Mammary epithelial cell (primary cell): Measurements from ENCODE around the gene NUP153.

Source experiments
- EZH2 ChIP-seq: IDR thresholded peaks from 2 replicates; pipeline ENCODE4 v1.6.1; 2012; ENCODE audit warnings: low read length, inconsistent platforms, borderline replicate concordance
- TF ChIP-seq, protein P1 (sequence below), 2 donors: IDR thresholded peaks in 1 of 2; conservative IDR thresholded peaks in 1 of 2; 2 replicates each; pipeline ENCODE4 v1.5.1; 2011 to 2012; ENCODE audit warnings: inconsistent platforms in 2 of 2, low read length in 2 of 2, mild to moderate bottlenecking in 2 of 2, control low read depth in 1 of 2, low read depth in 1 of 2; ENCODE audit not compliant: insufficient read depth in 1 of 2; ENCODE audit errors: extremely low read depth in 1 of 2

DNA sequence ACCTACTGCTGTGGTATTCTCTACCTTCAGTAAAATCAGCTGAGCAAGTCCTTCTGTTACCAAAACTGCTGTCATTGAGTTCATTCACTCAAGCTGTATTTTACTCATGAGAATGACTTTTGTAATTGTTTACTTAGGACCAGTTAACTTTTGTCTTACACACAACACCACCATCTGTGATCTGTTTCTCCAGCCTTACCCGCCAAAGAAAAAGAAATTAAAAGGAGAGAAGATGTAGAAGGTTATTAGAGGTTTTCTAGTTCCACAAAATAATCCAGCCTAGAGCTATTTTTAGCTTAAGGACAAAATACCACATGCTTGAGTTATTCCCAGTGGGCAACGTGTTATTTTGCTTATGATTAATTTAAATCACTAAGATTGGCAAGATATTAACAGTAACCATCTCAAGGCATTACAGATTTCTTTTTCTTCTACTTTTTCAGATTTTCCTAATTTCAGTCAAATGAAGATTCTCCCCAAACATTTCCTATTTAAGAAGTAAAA lies 68.5 kb downstream of the NUP153 start:
- no peak for TF ChIP-seq EZH2
- TF ChIP-seq, protein P1, sequence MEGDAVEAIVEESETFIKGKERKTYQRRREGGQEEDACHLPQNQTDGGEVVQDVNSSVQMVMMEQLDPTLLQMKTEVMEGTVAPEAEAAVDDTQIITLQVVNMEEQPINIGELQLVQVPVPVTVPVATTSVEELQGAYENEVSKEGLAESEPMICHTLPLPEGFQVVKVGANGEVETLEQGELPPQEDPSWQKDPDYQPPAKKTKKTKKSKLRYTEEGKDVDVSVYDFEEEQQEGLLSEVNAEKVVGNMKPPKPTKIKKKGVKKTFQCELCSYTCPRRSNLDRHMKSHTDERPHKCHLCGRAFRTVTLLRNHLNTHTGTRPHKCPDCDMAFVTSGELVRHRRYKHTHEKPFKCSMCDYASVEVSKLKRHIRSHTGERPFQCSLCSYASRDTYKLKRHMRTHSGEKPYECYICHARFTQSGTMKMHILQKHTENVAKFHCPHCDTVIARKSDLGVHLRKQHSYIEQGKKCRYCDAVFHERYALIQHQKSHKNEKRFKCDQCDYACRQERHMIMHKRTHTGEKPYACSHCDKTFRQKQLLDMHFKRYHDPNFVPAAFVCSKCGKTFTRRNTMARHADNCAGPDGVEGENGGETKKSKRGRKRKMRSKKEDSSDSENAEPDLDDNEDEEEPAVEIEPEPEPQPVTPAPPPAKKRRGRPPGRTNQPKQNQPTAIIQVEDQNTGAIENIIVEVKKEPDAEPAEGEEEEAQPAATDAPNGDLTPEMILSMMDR (conservative IDR thresholded peaks at IDR 0.05 in 1 of 2, IDR thresholded peaks at IDR 0.05 in 1 of 2; ENCODE audit: extremely low read depth in 1 of 2, insufficient read depth in 1 of 2, low read depth in 1 of 2, low read length in 2 of 2), result no peak
